Aorta (tissue), 4 donors: ENCODE results near the gene PTGER1. TPM values are rescaled to one million over a fixed set of nuclear protein-coding genes. Genes with fewer than 3 reads are reported as not detected.

ENCODE experiments used
- polyA plus RNA-seq, 2 donors: library from polyadenylated mRNA; stranded (reverse); fragments of 200-250 nt; gene quantifications; one replicate each; pipeline ENCODE4 v1.2.3, GENCODE V29; 2013
- total RNA-seq, 2 donors: library from RNA; stranded (reverse); fragmentation: NEBNext Ultra II Directional; extraction: Animal tissue kit (Norgen Biotek cat#: 25700); gene quantifications; one replicate each; pipeline ENCODE4 v1.2.1, GENCODE V29; 2021
- donor health status: healthy with polysubstance abuse.
- donor health status: Bipolar disorder and iron deficiency.
- donor health status: DM: no; HTN: no; CAD: no.
- donor health status: DM: yes; HTN: yes; CAD: no.

PTGER1 gene
- total and polyA plus RNA-seq, 4 donors: 2.3 to 4.4 TPM; not detected in 2

Other genes with a start within 250 kb of the PTGER1 start
- gene ADGRE5, start 93.9 kb downstream of the PTGER1 start, total RNA-seq: 100 to 1,000 TPM; 158 to 337 TPM
- gene ADGRE5, start 93.9 kb downstream of the PTGER1 start, polyA plus RNA-seq: 10 to 100 TPM; 38.6 to 92.7 TPM
- gene DDX39A, start 56.0 kb downstream of the PTGER1 start, total RNA-seq: 10 to 100 TPM; 45.0 to 49.5 TPM
- gene DDX39A, start 56.0 kb downstream of the PTGER1 start, polyA plus RNA-seq: 10 to 100 TPM; 28.5 to 98.7 TPM
- 100 to 1,000 TPM; 106 to 112 TPM for gene PKN1, start 42.0 kb downstream of the PTGER1 start, total RNA-seq
- gene PKN1, start 42.0 kb downstream of the PTGER1 start, polyA plus RNA-seq: 10 to 100 TPM; 38.7 to 68.1 TPM
- gene GIPC1, start 20.8 kb upstream of the PTGER1 start, total RNA-seq: 10 to 100 TPM; 42.3 to 53.0 TPM
- 100 to 1,000 TPM in 1 of 2 donors, 10 to 100 TPM in 1; 55.8 to 117 TPM for gene GIPC1, start 20.8 kb upstream of the PTGER1 start, polyA plus RNA-seq
- gene DNAJB1, start 43.0 kb upstream of the PTGER1 start, total RNA-seq: 10 to 100 TPM; 58.0 to 95.8 TPM
- gene DNAJB1, start 43.0 kb upstream of the PTGER1 start, polyA plus RNA-seq: 10 to 100 TPM; 34.8 to 44.3 TPM
- 10 to 100 TPM; 40.1 to 64.4 TPM for gene TECR, start 54.2 kb upstream of the PTGER1 start, total RNA-seq
- 100 to 1,000 TPM in 1 of 2 donors, 10 to 100 TPM in 1; 56.5 to 112 TPM for gene TECR, start 54.2 kb upstream of the PTGER1 start, polyA plus RNA-seq
- 100 to 1,000 TPM; 118 to 126 TPM for gene NDUFB7, start 96.7 kb upstream of the PTGER1 start, total RNA-seq
- 100 to 1,000 TPM; 433 to 452 TPM for gene NDUFB7, start 96.7 kb upstream of the PTGER1 start, polyA plus RNA-seq
- under 1 TPM in 1 of 2 donors, not detected in 1; 0.18 TPM for gene CLEC17A, start 107.7 kb upstream of the PTGER1 start, total RNA-seq
- not detected for gene CLEC17A, start 107.7 kb upstream of the PTGER1 start, polyA plus RNA-seq
- under 1 TPM in 1 of 2 donors, not detected in 1; 0.63 TPM for gene ADGRE3, start 199.5 kb upstream of the PTGER1 start, total RNA-seq
- not detected for gene ADGRE3, start 199.5 kb upstream of the PTGER1 start, polyA plus RNA-seq
- 10 to 100 TPM; 31.8 to 33.6 TPM for gene ZNF333, start 214.7 kb upstream of the PTGER1 start, total RNA-seq
- 10 to 100 TPM in 1 of 2 donors, 1 to 10 TPM in 1; 5.6 to 26.9 TPM for gene ZNF333, start 214.7 kb upstream of the PTGER1 start, polyA plus RNA-seq